HG03175 (cell line): ENCODE results near the gene C2orf76.
"Not testable (repeated sequence)": the region's sequence is repeated elsewhere in the genome, so short reads cannot be mapped to it uniquely, and the experiment has no call there.

Experiments
- ATAC-seq: cut with Tn5 transposase; IDR thresholded peaks from one replicate; pipeline ENCODE4 v1.9.1; 2021; ENCODE audit warnings: mild to moderate bottlenecking, moderate library complexity; ENCODE audit not compliant: unreplicated experiment

C2orf76 gene

DNA sequence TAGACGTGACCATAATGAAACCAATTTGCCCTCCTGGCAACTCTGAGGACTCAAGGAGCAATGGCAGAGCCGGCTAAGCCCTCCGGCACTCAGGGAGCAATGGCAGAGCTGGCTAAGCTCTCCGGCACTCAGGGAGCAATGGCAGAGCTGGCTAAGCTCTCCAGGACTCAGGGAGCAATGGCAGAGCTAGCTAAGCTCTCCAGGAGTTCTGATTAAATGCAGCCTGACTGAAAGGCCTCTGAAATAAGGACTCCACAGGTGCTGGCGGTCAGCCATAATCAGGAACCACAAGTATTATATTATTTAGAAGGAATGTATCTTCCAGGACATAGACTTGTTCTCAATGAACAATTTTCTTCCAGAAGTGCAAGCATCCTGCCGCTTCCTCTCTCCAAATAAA lies 65.2 kb downstream of the C2orf76 start:
- ATAC-seq = no peak

DNA sequence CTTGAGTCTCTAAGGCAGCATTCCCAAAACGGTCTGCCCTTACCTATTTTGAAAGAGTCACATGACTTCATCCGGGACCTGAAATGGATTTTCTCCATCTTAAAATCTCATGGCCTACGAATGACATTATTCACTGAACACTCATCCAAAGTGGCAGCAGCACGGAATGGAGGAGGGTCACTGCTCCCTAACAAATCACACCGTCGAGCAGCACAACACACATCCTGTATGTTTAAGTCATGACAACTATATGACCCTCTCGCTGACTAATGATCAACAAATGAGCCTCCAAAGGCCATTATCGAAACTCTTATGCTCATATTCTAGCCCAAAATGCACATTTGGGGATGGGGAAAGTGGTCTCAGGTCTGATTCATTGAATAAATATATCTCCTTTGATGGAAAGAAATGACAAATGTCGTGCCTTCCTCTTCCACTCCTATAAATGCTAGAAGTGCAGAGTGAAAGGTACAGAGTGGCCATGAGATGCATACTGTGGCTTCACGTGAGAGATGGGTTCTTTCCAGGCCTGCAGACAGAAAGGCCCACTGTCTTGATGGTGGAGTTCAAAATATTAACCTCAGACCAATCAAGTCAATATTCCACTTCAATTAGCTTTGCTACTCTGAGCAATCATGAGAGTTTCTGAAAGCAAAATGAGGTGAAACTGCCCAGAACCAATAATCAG lies 70.8 kb downstream of the C2orf76 start:
- ATAC-seq = no peak

DNA sequence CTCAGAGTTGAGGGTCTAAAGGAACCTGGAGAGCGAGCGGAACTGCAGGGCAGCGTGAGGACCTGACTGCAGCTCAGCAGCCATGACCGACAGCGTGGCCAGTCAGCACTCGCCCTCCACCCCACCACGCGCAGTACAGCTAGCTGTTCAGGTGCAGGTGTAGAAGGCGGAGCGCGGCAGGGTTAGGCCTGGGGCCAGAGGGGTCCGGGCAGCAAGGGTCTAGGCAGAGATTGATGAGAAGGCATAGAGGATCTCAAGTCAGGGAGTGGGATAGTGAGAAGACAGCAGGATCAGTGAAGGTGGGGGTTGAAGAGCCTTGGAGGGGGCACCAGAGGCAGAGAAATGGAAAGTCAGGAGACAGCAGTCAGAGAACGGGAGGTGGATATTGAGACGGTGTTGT lies 72.0 kb downstream of the C2orf76 start:
- ATAC-seq = no peak

DNA sequence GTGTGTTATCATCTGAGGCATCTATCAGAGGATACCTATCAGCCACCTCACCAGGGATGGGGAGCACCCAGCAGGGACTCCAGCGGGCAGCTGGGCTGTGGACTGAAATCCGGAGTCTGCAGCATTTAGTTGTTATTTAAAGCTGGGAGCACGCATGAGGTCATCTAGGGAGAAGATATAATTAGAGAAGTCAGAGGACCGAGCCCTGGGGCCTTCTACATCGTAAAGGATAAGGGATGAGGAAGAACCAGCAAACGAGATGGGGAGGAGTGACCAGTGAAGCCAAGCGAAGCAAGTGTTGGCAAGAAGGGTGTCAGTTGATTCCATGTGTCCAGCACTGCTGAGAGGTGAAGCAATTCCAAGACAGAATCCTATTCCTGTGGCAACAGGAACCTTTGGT lies 72.7 kb downstream of the C2orf76 start:
- no peak for ATAC-seq

DNA sequence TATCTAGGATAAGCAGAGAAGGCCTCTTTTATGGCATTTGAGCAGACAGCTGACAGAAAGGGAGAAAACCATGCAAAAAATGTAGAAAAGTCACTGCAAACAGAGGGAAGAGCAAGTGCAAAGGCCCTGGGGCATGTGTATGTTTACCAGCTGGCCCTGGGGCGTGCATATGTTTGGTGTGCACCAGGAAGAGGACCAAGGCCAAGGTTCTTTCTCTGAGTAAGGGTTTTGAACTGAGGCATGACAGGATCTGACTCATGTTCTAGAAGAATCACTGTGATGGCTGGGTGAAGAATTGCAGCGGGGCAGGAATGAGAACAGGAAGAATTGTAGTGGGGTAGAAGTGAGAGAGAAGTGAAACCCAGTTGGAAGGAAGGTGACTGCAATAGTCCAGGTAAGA lies 73.4 kb downstream of the C2orf76 start:
- no peak for ATAC-seq

DNA sequence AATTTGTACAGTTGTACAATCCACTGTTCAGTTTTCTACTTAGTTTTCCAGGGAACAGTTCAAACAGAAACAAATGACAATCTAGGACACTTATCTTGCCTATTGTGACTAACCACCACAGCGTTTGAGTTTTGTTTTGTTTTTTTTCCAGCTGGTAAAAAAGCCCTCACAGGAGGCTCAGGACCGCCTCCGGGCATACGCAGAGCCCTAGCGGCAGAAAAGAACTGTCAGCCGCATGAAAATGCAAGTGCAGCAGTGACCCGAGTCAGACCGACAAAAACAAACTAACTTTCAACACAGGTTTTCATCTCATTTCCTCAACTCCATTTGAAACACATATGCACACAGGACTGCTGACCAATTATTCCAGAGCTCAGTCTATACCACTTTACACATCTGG lies 74.4 kb downstream of the C2orf76 start:
- ATAC-seq = no peak

DNA sequence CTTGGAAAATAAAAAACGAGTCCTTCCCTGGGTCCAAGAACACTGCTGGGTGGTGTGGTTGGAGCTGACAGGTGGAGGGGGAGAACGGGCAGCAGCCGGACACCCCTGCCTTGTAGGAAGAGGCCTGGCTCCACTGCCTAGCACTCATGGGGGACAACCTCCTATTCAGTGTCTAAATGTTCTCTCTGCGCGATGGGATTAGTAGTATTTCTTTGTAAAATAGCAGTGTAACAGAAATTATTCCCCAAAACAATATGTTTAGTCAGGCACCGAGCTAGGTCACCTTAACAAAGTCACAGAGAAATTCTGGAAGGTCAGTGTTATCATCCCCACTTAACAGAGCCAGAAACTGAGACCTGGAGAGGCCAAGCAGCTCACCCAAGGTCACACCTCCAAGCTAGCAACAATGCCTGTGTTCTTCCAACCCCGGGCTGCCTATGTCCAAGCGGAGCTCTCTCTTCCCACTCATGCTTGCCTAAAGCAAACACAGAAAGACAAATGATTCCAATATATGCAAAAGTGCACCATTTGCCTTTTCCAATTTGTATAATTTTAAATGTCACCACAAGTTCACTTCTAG lies 75.0 kb downstream of the C2orf76 start:
- ATAC-seq = no peak

DNA sequence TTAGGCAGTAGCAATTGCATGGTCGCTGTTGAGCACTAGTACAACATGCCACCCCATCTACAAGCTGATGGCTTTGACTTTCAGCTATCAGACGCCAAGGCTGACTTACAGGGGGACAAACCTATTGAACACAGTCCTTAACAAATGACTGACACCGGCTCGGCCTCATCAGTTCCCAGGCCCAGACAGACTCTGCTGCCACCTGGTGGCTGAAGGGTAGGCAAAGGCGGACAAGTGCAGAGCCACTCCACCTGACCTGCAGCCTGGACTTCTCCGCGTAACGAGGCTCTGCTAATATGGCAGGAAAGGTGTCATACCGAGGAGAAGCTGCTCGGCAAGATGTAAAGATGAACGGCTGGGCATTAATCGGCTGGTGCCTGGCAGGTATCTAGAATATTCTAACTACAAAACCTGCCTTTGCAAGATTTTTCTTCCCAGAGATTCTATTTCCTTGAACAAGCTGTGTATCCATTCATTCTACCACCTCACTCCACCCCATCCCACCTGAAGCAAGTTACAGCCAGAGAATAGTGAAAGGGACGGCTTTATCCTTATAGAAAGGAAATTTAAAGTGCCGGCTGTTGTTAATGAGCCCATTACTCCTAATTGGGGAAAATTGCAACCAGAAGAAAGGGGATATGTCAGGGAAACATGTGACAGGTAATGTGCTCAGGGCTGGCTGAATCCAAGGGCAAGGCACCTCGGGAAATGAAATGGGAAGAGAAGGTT lies 75.6 kb downstream of the C2orf76 start:
- peak; percentile 90 for ATAC-seq

DNA sequence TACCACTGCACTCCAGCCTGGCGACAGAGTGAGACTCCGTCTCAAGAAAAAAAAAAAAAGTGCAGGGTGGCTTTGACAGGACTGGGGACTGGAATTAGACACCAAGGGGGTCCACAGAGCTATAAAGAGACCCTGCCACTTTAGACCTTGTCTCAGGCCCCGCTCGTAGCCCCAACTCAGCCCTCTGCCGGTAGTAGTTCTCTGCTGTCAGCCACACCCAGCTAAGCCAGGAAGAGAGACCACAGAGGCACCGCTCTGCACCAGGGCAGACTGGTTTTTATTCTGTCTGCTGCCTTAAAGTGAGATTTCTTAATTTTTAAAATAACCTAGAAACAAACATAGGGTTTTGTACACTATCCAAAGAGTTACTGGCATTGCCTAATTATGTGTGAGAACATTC lies 77.0 kb downstream of the C2orf76 start:
- ATAC-seq = no peak

DNA sequence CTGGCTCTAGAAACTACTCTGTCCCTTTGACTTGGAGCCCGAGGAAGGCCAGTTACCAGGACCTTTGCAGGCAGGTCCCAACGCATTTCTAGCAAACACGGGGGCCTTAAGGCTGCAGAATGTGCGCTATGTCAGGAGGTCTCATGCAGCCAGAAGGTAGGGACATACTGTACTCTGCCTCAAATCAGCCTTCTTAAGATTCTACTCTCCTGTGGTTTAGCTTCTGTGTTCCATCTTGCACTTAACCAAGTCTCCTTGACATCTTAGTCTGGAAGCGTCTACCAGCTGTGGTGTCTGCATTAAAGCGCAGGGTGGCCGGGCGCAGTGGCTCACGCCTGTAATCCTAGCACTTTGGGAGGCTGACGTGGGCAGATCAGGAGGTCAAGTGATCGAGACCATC lies 77.5 kb downstream of the C2orf76 start:
- ATAC-seq = no peak

DNA sequence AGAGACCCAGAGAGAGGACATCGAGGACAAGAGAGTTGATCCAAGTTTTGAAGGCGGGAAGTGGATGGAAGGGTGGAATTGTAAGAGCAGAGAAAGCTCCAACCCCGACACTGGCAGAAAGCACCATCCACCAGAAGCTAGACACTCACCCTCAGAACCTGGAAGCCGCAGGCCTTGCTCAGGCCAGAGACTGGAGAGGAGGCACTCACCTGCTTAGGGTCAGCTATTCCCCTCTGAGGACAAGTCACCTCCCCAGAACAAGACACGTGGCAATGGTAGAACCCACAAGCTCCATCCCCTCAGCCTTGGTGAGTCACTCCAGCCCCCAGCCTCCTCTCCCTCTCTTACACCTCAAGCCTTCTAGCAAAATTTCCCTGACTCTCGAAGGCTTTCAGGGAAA lies 78.1 kb downstream of the C2orf76 start:
- ATAC-seq = no peak

DNA sequence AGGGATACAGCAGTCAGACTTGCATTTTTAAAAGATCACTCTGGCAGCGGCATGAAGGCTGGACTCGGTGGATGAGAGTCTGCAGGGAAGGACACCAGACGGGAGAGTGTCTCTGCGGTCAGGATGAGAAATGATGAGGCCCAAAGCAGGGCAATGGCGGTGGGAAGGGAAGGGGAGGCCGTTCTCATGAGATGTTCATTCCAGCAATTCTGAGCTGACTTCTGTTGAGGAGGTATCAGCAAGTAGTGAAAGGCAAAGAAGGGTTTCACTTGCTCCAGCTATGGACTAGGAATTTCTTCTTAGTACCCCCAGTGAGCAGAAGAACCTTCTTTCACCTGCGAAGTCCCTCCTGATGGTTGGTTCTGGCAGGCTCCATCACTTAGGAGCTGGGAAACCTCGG lies 80.0 kb downstream of the C2orf76 start:
- ATAC-seq = no peak

DNA sequence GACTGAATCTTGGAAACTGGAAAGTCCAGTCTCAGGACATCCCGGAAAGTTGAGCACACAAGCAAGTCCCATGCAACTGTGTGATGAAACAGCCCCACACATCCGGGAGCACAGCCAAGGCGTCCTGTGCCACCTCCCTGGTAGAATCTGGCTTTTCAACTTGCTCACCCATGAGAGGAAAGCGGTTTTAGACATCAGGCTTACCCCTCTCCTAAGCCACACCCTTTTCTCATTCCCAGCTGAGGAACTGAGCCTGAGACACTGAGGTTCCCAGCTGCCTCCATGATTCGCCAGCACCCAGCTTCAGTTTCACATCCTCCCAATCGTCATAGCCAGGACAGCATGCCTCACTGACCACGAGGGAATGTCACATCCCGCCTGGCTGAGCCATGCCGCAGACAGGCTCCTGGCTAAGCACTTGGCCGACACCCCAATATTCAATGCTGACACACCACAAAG lies 82.7 kb downstream of the C2orf76 start:
- ATAC-seq = no peak

DNA sequence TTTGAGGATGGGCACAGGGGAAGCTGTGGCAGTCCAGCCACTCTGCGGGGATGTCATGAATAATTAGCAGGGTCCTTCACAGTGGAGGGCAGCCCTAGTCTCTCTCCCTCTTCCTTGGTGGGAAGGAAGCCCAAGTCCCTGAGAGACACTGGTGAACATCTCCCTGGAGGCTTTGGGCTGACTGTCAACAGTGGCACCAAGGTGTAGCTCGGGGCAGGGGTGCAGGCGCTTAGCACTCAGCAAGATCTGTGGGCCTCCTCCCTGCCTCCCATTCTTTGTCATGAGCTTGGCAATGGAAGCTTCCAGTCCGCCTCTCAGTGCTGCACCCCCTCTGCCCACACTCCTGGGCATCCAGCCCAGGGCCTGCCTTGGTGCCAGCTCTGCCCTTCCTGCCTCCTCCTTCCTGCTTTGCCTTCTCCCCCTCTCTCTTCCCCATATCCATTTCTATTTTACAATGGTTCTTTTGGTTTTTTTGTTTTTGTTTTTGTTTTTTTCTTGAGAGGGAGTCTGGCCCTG lies 83.6 kb downstream of the C2orf76 start:
- ATAC-seq = no peak

DNA sequence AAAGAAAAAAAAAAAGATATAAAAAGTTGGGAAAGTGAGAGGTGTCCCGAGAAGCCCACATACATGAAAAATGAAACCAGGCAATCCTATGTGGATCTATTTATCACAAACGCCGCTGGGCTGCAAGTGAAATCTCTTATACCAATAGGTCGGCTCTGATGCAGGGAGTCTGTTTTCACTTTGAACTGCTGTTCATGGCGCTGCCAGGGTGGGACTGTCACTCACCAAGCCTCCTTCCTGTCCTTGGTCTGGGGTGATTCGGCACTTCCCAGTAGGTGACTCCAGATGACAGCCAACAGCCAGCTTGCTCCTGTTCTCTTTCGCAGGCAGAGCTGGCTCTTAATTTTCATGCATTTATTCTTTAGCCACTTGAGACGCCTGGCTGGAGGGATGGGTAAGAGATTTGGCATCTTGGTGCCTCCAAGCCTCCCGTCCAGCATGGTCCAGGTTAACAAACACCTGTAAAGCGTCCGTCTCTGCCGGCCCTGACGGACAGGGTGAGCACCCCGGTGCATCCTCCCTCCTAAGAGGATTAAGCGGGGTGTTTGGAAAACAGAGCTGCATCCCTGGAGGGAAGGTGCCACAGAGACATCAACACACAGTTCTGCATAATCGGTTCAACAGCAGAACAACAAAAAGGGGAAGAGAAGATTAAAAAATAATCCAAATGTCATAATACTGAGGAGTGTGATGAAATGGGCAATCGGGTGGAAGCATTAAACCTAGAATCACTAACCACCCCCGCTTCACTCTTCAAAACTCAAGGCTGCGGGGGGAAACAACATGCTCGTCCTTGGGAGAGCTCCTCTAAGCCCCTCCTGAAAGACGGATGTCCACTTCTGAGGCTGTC lies 84.3 kb downstream of the C2orf76 start:
- ATAC-seq = no peak

DNA sequence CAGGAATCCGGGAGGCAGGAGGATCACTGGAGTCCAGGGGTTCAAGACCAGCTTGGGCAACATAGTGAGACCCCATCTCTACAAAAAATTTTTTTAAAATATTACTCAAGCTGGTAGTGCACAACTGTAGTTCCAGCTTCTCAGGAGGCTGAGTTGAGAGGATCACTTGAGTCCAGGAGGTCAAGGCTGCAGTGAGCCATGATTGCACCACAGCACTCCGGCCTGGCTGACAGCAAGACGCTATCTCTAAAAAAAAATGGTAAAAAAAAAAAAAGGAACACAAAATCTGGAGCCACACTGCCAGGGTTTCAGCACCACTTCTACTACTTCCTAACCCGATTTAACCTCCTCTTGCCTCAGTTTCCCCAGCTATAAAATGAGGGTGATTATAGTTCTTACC lies 86.0 kb downstream of the C2orf76 start:
- ATAC-seq = no peak

DNA sequence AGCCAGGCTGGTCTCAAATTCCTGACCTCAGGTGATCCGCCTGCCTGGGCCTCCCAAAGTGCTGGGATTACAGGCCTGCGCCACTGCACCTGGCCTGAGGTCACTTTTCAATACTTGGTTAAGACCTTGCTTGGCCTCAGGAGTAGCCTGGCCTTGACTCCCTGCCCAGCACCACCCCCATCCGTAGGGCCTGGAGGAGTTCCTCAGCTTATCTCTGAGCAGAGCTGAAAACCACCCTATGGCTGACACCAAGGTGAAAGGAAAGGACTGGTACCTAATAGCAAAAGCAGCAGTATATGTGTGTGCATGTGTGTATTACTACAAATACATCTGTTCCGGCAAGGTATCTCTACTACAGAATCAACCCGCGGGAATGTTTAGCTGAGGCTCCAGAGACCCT lies 87.0 kb downstream of the C2orf76 start:
- ATAC-seq = no peak

DNA sequence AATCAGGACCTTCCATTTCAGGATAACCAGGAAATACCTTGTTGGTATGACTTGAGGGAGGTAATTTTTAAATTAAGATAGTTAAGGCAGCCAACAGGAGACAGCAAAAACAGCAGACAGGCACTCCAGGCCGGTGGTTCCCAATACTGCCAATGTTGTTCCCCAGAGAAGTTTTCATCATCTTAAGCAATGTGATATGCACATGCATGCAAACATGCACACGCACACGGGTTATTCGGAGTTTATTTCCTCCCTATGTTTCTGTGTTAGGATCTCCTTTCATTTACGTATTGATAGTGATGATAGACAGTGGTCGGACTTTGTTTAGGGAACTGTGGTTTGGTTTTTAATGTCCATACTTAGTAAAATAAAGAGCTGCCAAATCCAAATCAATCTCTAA lies 87.7 kb downstream of the C2orf76 start:
- ATAC-seq = no peak

DNA sequence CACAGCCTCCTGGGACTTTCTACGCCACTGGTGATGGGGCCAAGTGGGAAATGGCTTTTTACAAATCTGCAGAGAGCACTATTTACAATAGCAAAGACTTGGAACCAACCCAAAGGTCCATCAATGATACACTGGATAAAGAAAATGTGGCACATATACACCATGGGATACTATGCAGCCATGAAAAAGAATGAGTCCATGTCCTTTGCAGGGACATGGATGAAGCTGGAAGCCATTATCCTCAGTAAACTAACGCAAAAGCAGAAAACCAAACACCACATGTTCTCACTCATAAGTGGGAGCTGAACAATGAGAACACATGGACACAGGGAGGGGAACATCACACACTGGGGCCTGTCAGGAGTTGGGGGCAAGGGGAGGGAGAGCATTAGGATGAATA lies 88.2 kb downstream of the C2orf76 start:
- not testable (repeated sequence) for ATAC-seq

DNA sequence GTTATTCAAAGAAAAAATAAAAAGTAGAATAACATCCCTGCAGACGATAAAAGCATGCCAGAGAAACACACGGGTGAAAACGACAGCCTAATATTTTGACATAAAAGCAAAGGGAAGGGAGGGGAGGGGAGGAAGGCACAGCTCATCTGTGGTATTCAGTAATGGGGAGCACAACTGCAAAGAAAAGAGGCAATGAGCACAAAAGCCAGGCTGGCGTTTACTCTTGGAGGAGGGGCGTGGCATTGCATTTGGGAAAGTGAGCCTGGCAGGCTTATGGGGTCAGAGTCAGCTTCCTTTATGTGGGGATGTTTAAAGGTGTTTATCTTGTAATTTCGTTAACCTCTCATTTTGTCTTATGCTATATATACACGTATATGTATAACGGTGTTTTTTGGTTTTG lies 89.8 kb downstream of the C2orf76 start:
- ATAC-seq = no peak

DNA sequence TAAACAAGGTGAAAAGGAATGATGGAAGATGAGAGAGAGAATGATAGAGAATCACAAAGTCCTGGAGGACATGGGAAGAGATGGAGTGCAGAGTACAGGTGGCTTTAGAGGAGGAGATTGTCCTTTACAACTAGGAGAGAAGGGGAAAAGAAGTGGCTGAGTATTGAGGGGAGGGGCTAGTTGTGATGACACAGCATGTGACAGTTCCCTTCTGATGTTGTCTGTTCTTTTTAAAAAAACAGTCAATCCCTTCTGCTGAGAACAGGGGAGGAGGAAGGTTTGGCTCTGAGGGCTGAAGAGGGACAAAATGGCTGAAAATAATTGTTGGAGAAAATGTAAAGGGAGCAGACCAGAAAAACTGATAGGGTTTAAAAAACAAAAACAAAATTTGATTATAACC lies 99.0 kb downstream of the C2orf76 start:
- no peak for ATAC-seq
